Ovary (tissue), 9 donors: Measurements from ENCODE around the gene DNM1L. TPM values are rescaled to one million over a fixed set of nuclear protein-coding genes. Genes with fewer than 3 reads are reported as not detected.

Source experiments
- DNase-seq, 5 donors: peaks; one replicate each; pipeline ENCODE4 v3.0.0-alpha.2; 2019 to 2020
- H3K27ac ChIP-seq, 2 donors: fragments of 200-600 bp; one replicate each; pipeline versions ENCODE4 v1.5.1 to v1.8.0; 2019 to 2022
- H3K27me3 ChIP-seq: fragments of 200-600 bp; one replicate; pipeline ENCODE4 v1.8.0; 2022
- H3K36me3 ChIP-seq: fragments of 200-600 bp; sonication (generic); one replicate; pipeline ENCODE4 v1.5.1; 2019
- H3K4me1 ChIP-seq: one replicate; pipeline ENCODE4 v1.8.1; 2013; ENCODE audit warnings: mild to moderate bottlenecking, moderate library complexity; ENCODE audit not compliant: insufficient read depth
- H3K4me3 ChIP-seq: fragments of 200-600 bp; sonication (generic); one replicate; pipeline ENCODE4 v1.5.1; 2017
- H3K9me3 ChIP-seq, 2 donors: fragments of 200-600 bp in 1 of 2; sonication (generic) in 1 of 2; one replicate each; pipeline versions ENCODE4 v1.5.1 to v1.8.1; 2013 to 2019; ENCODE audit warnings: mild to moderate bottlenecking in 1 of 2, moderate library complexity in 1 of 2
- CTCF ChIP-seq, 3 donors: fragments of 450-650 bp in 2 of 3; fragments of 200-600 bp in 1 of 3; IDR thresholded peaks; one replicate each; pipeline versions ENCODE4 v1.5.1 to v1.8.0; 2016 to 2022; ENCODE audit warnings: antibody characterized with exemption in 3 of 3, mild to moderate bottlenecking in 1 of 3
- EP300 ChIP-seq: sonication (generic); formaldehyde crosslinking; IDR thresholded peaks from one replicate; pipeline ENCODE4 v1.6.1; 2017; ENCODE audit warnings: antibody characterized with exemption
- POLR2A ChIP-seq: fragments of 450-650 bp; IDR thresholded peaks from one replicate; pipeline ENCODE4 v1.6.1; 2017; ENCODE audit warnings: antibody characterized with exemption, mild to moderate bottlenecking, moderate library complexity
- WGBS, 3 donors: extraction: QIAGEN DNeasy Blood & Tissue Kit in 1 of 3; methylation state at CpG; one replicate each; pipeline versions ENCODE4 v1.1.5 to v1.1.7; 2013 to 2017; 5-methylcytosine and 5-hydroxymethylcytosine counted together
- intact Hi-C, 4 donors: fragments of 100-400 bp; cut with DNase I; formaldehyde crosslinking; loops; one replicate each; pipeline versions ENCODE4 v1.11.0 to v1.15.1; 2022 to 2023
- polyA plus RNA-seq, 2 donors: library from polyadenylated mRNA; stranded (reverse); fragments of 200-250 nt in 1 of 2; fragments of 350-450 nt in 1 of 2; fragmentation: Illumina TruSeq in 1 of 2; extraction: RNeasy Lipid Tissue Mini Kit (QIAGEN cat#74804) in 1 of 2; gene quantifications; one replicate each; pipeline ENCODE4 v1.2.3, GENCODE V29; 2013 to 2014
- total RNA-seq, 7 donors: library from RNA; depleted of rRNA in 2 of 7; stranded (reverse); fragments of >200 nt in 2 of 7; fragmentation: NEBNext Ultra II Directional in 3 of 7; extraction: Animal tissue kit (Norgen Biotek cat#: 25700) in 3 of 7; gene quantifications; one replicate each; pipeline versions ENCODE4 v1.1.0 to v1.2.4, GENCODE V29; 2016 to 2023
- donor health status: DM: no; HTN: no; CAD: no; lungs with moderate emphysema.
- donor health status: DM: no; HTN: no; CAD: no.
- donor health status: Bipolar disorder and iron deficiency.
- donor health status: DM: yes; HTN: yes; CAD: no.
- donor health status: DM: no; HTN: no; CAD: no.
- donor health status: DM: yes; HTN: yes; CAD: no.

Gene DNM1L
- total and polyA plus RNA-seq, 9 donors = 19.4 to 77.5 (median 47.8) TPM

DNA sequence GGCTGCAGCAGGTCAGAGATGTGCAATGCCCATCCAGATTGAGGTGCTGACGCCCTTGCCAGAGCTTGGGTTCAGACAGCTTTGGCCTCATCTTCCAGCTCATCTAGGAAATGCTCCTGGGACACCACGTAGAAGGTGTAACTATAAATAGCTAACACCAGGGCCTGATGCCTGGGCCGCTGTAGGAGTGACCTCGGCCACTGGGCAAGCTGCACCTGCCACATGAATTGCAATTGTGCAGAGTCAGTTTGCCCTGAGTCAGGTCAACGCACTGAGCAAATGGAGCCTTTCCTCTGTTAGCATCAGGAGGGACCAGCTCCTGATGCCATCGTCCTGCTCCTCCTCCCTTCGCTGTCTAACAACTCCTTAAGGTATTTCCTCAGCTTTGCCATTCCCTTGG, 17.4 kb upstream of the DNM1L start:
- H3K9me3 ChIP-seq = no peaks in the 10 kb centered on the region
- no peaks in the 10 kb centered on the region for H3K36me3 ChIP-seq
- no peak for DNase-seq
- WGBS, 3 donors = 90 to 94% (median 92%) methylated on average over 7 of the region's 7 CpGs
- TF ChIP-seq CTCF (IDR thresholded peaks at IDR 0.05) (no peak), POLR2A (no peak), EP300 (no peak)
- intact Hi-C loops = loop anchor here in 3 of 4 donors (5.0 to 10.0 kb wide), 3 partner anchors 209 to 297 kb away; no protein-coding TSS in a partner anchor
- no peaks in the 10 kb centered on the region for H3K4me1 ChIP-seq
- H3K27me3 ChIP-seq = no peaks in the 10 kb centered on the region
- no peak overlapping the region for H3K27ac ChIP-seq
- no peak overlapping the region for H3K4me3 ChIP-seq

- H3K4me1 ChIP-seq = no peaks in the 10 kb centered on the region
- no peaks in the 10 kb centered on the region for H3K36me3 ChIP-seq
- H3K27me3 ChIP-seq = no peaks in the 10 kb centered on the region
- 84 to 92% (median 87%) methylated on average over 2 of the region's 2 CpGs for WGBS, 3 donors
- no peak overlapping the region for H3K27ac ChIP-seq
- intact Hi-C loops = loop anchor here in 3 of 4 donors (5.0 to 10.0 kb wide), 3 partner anchors 210 to 298 kb away; no protein-coding TSS in a partner anchor
- no peak overlapping the region for H3K4me3 ChIP-seq
- H3K9me3 ChIP-seq = no peaks in the 10 kb centered on the region
- DNase-seq = no peak
- TF ChIP-seq CTCF (IDR thresholded peaks at IDR 0.05) = no peak
- no peak for TF ChIP-seq EP300
- no peak for TF ChIP-seq POLR2A
These were observed 16.4 kb upstream of the DNM1L start for GRCh38 chr12:32662665-32663064.

DNA sequence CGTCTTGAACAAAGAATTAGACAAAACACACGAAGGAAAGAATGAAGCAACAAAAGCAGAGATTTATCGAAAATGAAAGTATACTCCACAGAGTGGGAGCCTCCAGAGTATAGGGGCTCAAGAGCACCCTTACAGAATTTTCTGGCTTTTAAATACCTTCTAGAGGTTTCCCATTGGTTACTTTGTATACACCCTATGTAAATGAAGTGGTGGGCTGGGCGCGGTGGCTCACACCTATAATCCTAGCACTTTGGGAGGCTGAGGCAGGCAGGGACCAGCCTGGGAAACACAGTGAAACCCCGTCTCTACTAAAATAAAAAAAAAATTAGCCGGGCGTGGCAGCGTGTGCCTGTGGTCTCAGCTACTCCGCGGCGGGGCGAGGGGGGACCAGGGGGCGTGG, 13.1 kb upstream of the DNM1L start:
- H3K36me3 ChIP-seq = no peaks in the 10 kb centered on the region
- no peaks in the 10 kb centered on the region for H3K27me3 ChIP-seq
- no peaks in the 10 kb centered on the region for H3K4me1 ChIP-seq
- H3K9me3 ChIP-seq = no peaks in the 10 kb centered on the region
- TF ChIP-seq POLR2A (no peak), CTCF (IDR thresholded peaks at IDR 0.05) (no peak), EP300 (no peak)
- H3K27ac ChIP-seq = no peak overlapping the region
- intact Hi-C loops = loop anchor here in 2 of 4 donors (5.0 to 10.0 kb wide), 3 partner anchors 221 to 301 kb away; no protein-coding TSS in a partner anchor
- H3K4me3 ChIP-seq = no peak overlapping the region
- no peak for DNase-seq
- 62 to 79% (median 62%) methylated on average over 14 of the region's 14 CpGs for WGBS, 3 donors

- TF ChIP-seq POLR2A (no peak), EP300 (no peak), CTCF (IDR thresholded peaks at IDR 0.05) (no peak)
- no peaks in the 10 kb centered on the region for H3K27me3 ChIP-seq
- H3K4me3 ChIP-seq = no peak overlapping the region
- WGBS, 3 donors = 94 to 98% (median 96%) methylated on average over 1 of the region's 1 CpG
- no peaks in the 10 kb centered on the region for H3K4me1 ChIP-seq
- no peaks in the 10 kb centered on the region for H3K9me3 ChIP-seq
- no peak overlapping the region for H3K27ac ChIP-seq
- DNase-seq = no peak
- intact Hi-C loops = loop anchor here in 2 of 4 donors (5.0 to 10.0 kb wide), 3 partner anchors 225 to 305 kb away; no protein-coding TSS in a partner anchor
- H3K36me3 ChIP-seq = no peaks in the 10 kb centered on the region
These were observed 9.5 kb upstream of the DNM1L start for GRCh38 chr12:32669584-32669983.
